ENCODE data around the gene GZF1.

DNA sequence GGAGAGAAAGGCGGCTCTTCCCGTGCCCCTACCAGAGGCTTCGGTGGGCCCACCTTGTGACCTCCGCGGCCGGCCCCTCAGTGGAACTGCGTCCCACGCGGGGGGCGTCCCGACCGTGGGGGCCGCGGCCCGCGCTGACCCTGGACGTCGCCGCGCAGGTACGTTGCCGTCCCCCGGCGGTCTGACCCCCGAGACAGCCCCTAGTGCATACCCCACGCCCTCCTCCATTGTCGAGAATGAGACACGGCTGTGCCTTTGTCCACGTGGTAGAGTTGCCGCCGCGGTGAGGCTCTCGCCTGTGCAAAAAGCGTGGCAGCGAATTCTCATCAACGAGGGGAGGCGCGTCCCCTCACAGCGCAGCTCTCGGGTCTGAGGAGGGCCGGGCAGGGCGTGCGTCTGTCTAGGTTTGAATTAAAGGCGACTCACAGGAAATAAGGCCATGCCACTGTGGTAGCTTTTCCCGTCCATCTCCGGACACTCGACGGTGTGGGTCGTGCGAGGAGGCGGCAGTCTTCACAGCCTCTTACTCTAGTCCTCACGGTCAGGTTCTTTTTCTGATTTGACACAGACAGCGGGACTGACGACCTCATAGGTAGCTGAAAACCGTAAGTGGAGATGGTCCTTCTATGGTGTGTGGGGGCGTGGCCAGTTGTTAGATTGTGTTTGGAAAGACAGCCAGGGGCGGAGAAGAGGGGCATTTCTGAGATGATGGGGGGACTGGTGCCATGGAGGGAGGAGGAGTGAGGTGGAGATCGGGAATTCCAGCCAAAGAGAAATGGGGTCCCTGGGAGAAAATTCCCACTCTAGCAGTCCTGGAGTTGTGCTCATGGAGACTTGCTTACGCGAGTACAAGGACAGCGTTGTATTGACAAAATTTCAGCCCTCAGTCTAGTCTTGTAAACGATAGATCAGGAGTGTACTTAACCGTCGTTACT, 10.8 kb upstream of the GZF1 start:
- TF ChIP-seq, protein P1, sequence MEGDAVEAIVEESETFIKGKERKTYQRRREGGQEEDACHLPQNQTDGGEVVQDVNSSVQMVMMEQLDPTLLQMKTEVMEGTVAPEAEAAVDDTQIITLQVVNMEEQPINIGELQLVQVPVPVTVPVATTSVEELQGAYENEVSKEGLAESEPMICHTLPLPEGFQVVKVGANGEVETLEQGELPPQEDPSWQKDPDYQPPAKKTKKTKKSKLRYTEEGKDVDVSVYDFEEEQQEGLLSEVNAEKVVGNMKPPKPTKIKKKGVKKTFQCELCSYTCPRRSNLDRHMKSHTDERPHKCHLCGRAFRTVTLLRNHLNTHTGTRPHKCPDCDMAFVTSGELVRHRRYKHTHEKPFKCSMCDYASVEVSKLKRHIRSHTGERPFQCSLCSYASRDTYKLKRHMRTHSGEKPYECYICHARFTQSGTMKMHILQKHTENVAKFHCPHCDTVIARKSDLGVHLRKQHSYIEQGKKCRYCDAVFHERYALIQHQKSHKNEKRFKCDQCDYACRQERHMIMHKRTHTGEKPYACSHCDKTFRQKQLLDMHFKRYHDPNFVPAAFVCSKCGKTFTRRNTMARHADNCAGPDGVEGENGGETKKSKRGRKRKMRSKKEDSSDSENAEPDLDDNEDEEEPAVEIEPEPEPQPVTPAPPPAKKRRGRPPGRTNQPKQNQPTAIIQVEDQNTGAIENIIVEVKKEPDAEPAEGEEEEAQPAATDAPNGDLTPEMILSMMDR (IDR thresholded peaks at IDR 0.05) = no peak
- TF ChIP-seq POLR2A (IDR thresholded peaks at IDR 0.05) = peak; percentile 51
- no peak for TF ChIP-seq EP300 (IDR thresholded peaks at IDR 0.05; ENCODE audit: low read depth)

Data from transverse colon (tissue), 3 donors.